Upper lobe of left lung (tissue), 6 donors: ENCODE data around the gene FCRL5. TPM values are rescaled to one million over a fixed set of nuclear protein-coding genes. Genes with fewer than 3 reads are reported as not detected.
A peak's percentile ranks its signal among the peaks of the same experiment; 100 is the strongest.

Experiments used
- ATAC-seq, 2 donors: fragments of 200-7000 bp; cut with Tn5 transposase; one replicate each; pipeline ENCODE4 v1.9.1; 2022; ENCODE audit warnings: mild to moderate bottlenecking in 2 of 2, moderate library complexity in 2 of 2; ENCODE audit not compliant: low FRiP score in 2 of 2
- DNase-seq, 2 donors: peaks; one replicate each; pipeline ENCODE4 v3.0.0-alpha.2; 2019 to 2020
- H3K27ac ChIP-seq, 4 donors: fragments of 200-600 bp; sonication (generic); one replicate each; pipeline ENCODE4 v1.5.1; 2016 to 2019
- H3K27me3 ChIP-seq, 4 donors: fragments of 200-600 bp; sonication (generic); one replicate each; pipeline ENCODE4 v1.5.1; 2017 to 2019
- H3K36me3 ChIP-seq, 4 donors: fragments of 200-600 bp; sonication (generic); one replicate each; pipeline ENCODE4 v1.5.1; 2016 to 2019
- H3K4me1 ChIP-seq, 4 donors: fragments of 200-600 bp; sonication (generic); one replicate each; pipeline ENCODE4 v1.5.1; 2018 to 2019
- H3K4me3 ChIP-seq, 4 donors: fragments of 200-600 bp; sonication (generic); one replicate each; pipeline ENCODE4 v1.5.1; 2017 to 2019; ENCODE audit warnings: mild to moderate bottlenecking in 2 of 4, moderate library complexity in 1 of 4
- H3K9me3 ChIP-seq, 4 donors: fragments of 200-600 bp; sonication (generic); one replicate each; pipeline ENCODE4 v1.5.1; 2018 to 2019
- CTCF ChIP-seq, 6 experiments: fragments of 450-650 bp in 4 of 6; fragments of 200-600 bp in 2 of 6; sonication (generic) in 2 of 6; IDR thresholded peaks; one replicate each; pipeline ENCODE4 v1.5.1; 2016 to 2019; ENCODE audit warnings: antibody characterized with exemption in 6 of 6
- EP300 ChIP-seq, 4 donors: sonication (generic); formaldehyde crosslinking; IDR thresholded peaks; one replicate each; pipeline ENCODE4 v1.5.1; 2017; ENCODE audit warnings: antibody characterized with exemption in 4 of 4, control low read depth in 2 of 4
- POLR2A ChIP-seq, 4 donors: fragments of 450-650 bp; IDR thresholded peaks; one replicate each; pipeline ENCODE4 v1.5.1; 2016 to 2017; ENCODE audit warnings: antibody characterized with exemption in 4 of 4, mild to moderate bottlenecking in 2 of 4
- POLR2AphosphoS5 ChIP-seq, 2 donors: sonication (generic); formaldehyde crosslinking; IDR thresholded peaks; one replicate each; pipeline ENCODE4 v1.5.1; 2017; ENCODE audit warnings: antibody characterized with exemption in 2 of 2
- WGBS, 2 donors: methylation state at CpG; one replicate each; pipeline ENCODE4 v1.1.5; 2017 to 2018; 5-methylcytosine and 5-hydroxymethylcytosine counted together
- total RNA-seq, 6 donors: library from RNA; depleted of rRNA in 4 of 6; stranded (reverse); fragments of >200 nt in 4 of 6; gene quantifications; one replicate each; pipeline versions ENCODE4 v1.1.0 to v1.2.1, GENCODE V29; 2016 to 2021
- donor health status: DM: no; HTN: no; CAD: no; lungs with moderate emphysema.
- donor health status: DM: no; HTN: yes; CAD: no; lungs with severe emphysema.

Gene FCRL5
- total RNA-seq, 6 donors from 2014 or later, result 0.22 to 9.8 (median 2.1) TPM

GRCh38 chr1:157485793-157486192 is 66.5 kb downstream of the FCRL5 start:
- no peak for TF ChIP-seq CTCF (IDR thresholded peaks at IDR 0.05)
- TF ChIP-seq POLR2A (IDR thresholded peaks at IDR 0.05), result no peak
- no peak for TF ChIP-seq EP300 (IDR thresholded peaks at IDR 0.05)
- no peak for TF ChIP-seq POLR2AphosphoS5 (IDR thresholded peaks at IDR 0.05)
- H3K9me3 ChIP-seq, result no peaks in the 10 kb centered on the region
- no peaks in the 10 kb centered on the region for H3K4me1 ChIP-seq
- ATAC-seq (peak in 1 of 2 donors; percentile 23), DNase-seq (no peak)
- 89 to 93% methylated on average over 3 of the region's 3 CpGs for WGBS, 2 donors
- no peak overlapping the region for H3K27ac ChIP-seq
- no peak overlapping the region for H3K4me3 ChIP-seq
- no peaks in the 10 kb centered on the region for H3K27me3 ChIP-seq
- H3K36me3 ChIP-seq, result no peaks in the 10 kb centered on the region

- TF ChIP-seq CTCF (IDR thresholded peaks at IDR 0.05), result no peak
- TF ChIP-seq POLR2AphosphoS5 (IDR thresholded peaks at IDR 0.05), result no peak
- TF ChIP-seq POLR2A (IDR thresholded peaks at IDR 0.05), result no peak
- H3K9me3 ChIP-seq, result no peaks in the 10 kb centered on the region
- DNase-seq (no peak), ATAC-seq (no peak)
- no peak overlapping the region for H3K27ac ChIP-seq
- no peaks in the 10 kb centered on the region for H3K36me3 ChIP-seq
- no peaks in the 10 kb centered on the region for H3K4me1 ChIP-seq
- H3K4me3 ChIP-seq, result no peak overlapping the region
- no peaks in the 10 kb centered on the region for H3K27me3 ChIP-seq
Observed at GRCh38 chr1:157484573-157484972, 67.7 kb downstream of the FCRL5 start.

GRCh38 chr1:157483635-157484034 is 68.7 kb downstream of the FCRL5 start:
- Histone ChIP-seq H3K4me1 (no peaks in the 10 kb centered on the region), H3K9me3 (no peaks in the 10 kb centered on the region), H3K36me3 (no peaks in the 10 kb centered on the region), H3K27ac (no peak overlapping the region), H3K27me3 (no peaks in the 10 kb centered on the region), H3K4me3 (no peak overlapping the region)
- 91 to 92% methylated on average over 2 of the region's 2 CpGs for WGBS, 2 donors
- ATAC-seq (no peak), DNase-seq (no peak)
- TF ChIP-seq EP300 (IDR thresholded peaks at IDR 0.05), result no peak
- no peak for TF ChIP-seq POLR2AphosphoS5 (IDR thresholded peaks at IDR 0.05)
- TF ChIP-seq CTCF (IDR thresholded peaks at IDR 0.05), result no peak
- TF ChIP-seq POLR2A (IDR thresholded peaks at IDR 0.05), result no peak

- H3K27ac ChIP-seq, result no peak overlapping the region
- no peak for TF ChIP-seq EP300 (IDR thresholded peaks at IDR 0.05)
- TF ChIP-seq CTCF (IDR thresholded peaks at IDR 0.05), result no peak
- no peak for TF ChIP-seq POLR2AphosphoS5 (IDR thresholded peaks at IDR 0.05)
- TF ChIP-seq POLR2A (IDR thresholded peaks at IDR 0.05), result no peak
- DNase-seq, result no peak
- H3K9me3 ChIP-seq, result peaks cover 0 to 1% (median under 1%) of the 10 kb centered on the region in 4 donors
- no peak overlapping the region for H3K4me3 ChIP-seq
- H3K36me3 ChIP-seq, result no peaks in the 10 kb centered on the region
- H3K27me3 ChIP-seq, result no peaks in the 10 kb centered on the region
- no peak for ATAC-seq
- H3K4me1 ChIP-seq, result no peaks in the 10 kb centered on the region
- WGBS, 2 donors, result 60 to 84% methylated on average over 2 of the region's 2 CpGs
Observed at GRCh38 chr1:157482717-157483116, 69.6 kb downstream of the FCRL5 start.

GRCh38 chr1:157482174-157482573 is 70.1 kb downstream of the FCRL5 start:
- Histone ChIP-seq H3K9me3 (peaks cover 0 to 7% (median 2%) of the 10 kb centered on the region in 4 donors), H3K4me1 (no peaks in the 10 kb centered on the region), H3K27me3 (no peaks in the 10 kb centered on the region), H3K36me3 (no peaks in the 10 kb centered on the region), H3K4me3 (no peak overlapping the region), H3K27ac (no peak overlapping the region)
- DNase-seq, result no peak
- no peak for TF ChIP-seq POLR2A (IDR thresholded peaks at IDR 0.05)
- TF ChIP-seq EP300 (IDR thresholded peaks at IDR 0.05), result no peak
- TF ChIP-seq POLR2AphosphoS5 (IDR thresholded peaks at IDR 0.05), result no peak
- no peak for TF ChIP-seq CTCF (IDR thresholded peaks at IDR 0.05)
- ATAC-seq, result no peak
